Keratinocyte (primary cell): ENCODE measurements around the gene LRRTM2.

ENCODE experiments used
- EZH2 ChIP-seq: IDR thresholded peaks from one replicate; pipeline ENCODE4 v1.6.1; 2012; ENCODE audit warnings: inconsistent platforms, mild to moderate bottlenecking, low read length, moderate library complexity
- TF ChIP-seq, protein P1 (sequence below), 3 experiments: IDR thresholded peaks in 1 of 3; conservative IDR thresholded peaks in 1 of 3; optimal IDR thresholded peaks in 1 of 3; 2 replicates in 2 of 3; 3 replicates in 1 of 3; pipeline versions ENCODE3 to v1.5.1; 2011; ENCODE audit warnings: low read length in 3 of 3, mild to moderate bottlenecking in 3 of 3, moderate library complexity in 2 of 3, control low read depth in 1 of 3, inconsistent platforms in 1 of 3; ENCODE audit not compliant: insufficient read depth in 2 of 3; ENCODE audit errors: extremely low read depth in 1 of 3

DNA sequence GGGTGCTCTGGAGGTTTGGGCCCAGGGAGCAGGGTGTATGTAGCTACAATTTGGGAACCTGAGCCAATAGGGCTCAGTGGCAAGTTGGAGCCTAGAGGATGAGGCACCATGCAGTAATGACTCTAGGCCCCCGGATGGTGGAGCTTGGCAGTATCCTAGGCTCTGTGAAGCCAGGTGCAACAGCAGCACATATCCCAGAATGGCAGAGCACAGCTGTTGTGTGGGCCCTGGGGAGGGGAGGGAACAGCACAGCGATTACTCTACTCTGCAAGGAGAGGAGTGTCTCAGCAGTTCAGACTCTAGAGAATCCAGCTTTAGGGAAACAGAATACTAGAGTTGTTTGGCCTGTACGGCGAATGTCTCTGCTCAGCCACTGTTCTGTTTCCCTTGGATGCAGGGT, 56.1 kb downstream of the LRRTM2 start:
- TF ChIP-seq, protein P1, sequence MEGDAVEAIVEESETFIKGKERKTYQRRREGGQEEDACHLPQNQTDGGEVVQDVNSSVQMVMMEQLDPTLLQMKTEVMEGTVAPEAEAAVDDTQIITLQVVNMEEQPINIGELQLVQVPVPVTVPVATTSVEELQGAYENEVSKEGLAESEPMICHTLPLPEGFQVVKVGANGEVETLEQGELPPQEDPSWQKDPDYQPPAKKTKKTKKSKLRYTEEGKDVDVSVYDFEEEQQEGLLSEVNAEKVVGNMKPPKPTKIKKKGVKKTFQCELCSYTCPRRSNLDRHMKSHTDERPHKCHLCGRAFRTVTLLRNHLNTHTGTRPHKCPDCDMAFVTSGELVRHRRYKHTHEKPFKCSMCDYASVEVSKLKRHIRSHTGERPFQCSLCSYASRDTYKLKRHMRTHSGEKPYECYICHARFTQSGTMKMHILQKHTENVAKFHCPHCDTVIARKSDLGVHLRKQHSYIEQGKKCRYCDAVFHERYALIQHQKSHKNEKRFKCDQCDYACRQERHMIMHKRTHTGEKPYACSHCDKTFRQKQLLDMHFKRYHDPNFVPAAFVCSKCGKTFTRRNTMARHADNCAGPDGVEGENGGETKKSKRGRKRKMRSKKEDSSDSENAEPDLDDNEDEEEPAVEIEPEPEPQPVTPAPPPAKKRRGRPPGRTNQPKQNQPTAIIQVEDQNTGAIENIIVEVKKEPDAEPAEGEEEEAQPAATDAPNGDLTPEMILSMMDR (optimal IDR thresholded peaks at IDR 0.05 in 1 of 3, IDR thresholded peaks at IDR 0.05 in 1 of 3, conservative IDR thresholded peaks at IDR 0.05 in 1 of 3; ENCODE audit: extremely low read depth in 1 of 3, insufficient read depth in 2 of 3, low read length in 3 of 3), result no peak
- no peak for TF ChIP-seq EZH2
